Measurements from ENCODE around the gene RYR3.

- no peak for TF ChIP-seq CTCF (IDR thresholded peaks at IDR 0.05)
- no peak for TF ChIP-seq POLR2AphosphoS5 (IDR thresholded peaks at IDR 0.05)
Observed at GRCh38 chr15:33654860-33655259, 344.1 kb downstream of the RYR3 start.

Measured in esophagus muscularis mucosa (tissue), 3 donors.